Stimulated activated CD4-positive, alpha-beta T cell treated with anti-CD3 and anti-CD28 coated beads, Interleukin-15, amount 100 ng/mL, for 24 hours (primary cell): ENCODE measurements around the gene CYP19A1.

Experiments
- DNase-seq: peaks from one replicate; pipeline ENCODE4 v3.0.0-alpha.2; 2020

The CYP19A1 gene

DNA sequence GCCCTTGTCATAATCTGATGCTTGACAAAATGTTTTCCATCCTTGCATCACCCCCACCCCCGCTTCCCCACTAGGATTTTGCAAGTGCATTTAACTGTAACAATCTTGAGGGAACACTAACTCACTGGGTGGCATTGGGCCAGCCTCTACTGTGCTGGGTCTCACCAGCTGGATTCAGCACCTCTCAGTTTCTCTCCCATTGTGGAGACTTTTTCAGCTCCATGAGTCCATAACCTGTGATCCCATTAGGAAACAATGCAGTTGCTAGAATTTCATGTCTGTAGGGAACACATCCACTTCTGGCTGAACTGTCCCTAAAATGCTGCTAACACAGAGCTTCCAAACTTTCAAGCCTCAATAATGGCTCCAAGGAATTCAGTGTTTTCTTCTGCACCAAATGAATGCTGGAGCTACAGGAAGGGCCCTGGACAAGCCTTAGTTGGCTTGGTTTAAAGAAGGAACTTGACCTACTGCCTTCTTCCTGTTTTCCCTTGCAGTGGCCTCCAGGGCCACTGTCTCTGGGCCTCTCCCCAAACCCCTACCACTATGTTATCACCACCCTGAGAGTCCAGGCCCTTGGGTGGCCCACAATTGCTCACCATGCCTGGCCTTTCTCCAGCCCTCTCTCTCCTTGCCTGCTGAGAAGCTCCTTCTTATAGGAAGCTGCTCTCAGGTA lies 15.6 kb downstream of the CYP19A1 start:
- DNase-seq, result no peak

DNA sequence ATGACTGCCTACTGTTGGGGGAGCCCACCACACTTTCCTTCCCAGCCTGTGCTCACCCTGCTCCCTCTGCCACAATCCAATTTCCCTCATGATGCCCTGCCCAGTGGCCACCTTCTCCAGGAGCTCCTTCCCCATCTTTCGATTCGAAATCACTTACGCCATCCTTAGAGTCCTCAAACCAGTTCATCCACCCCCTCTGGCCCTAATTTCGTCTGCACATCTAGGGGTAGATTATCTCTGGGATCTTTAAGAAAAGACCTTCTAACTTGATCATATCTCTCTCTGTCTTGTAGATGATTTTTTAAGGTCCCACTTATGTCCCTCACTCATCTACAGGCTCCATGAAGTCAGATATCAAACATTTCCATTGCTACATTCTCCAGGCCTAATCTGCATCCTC lies 17.1 kb downstream of the CYP19A1 start:
- no peak for DNase-seq

DNA sequence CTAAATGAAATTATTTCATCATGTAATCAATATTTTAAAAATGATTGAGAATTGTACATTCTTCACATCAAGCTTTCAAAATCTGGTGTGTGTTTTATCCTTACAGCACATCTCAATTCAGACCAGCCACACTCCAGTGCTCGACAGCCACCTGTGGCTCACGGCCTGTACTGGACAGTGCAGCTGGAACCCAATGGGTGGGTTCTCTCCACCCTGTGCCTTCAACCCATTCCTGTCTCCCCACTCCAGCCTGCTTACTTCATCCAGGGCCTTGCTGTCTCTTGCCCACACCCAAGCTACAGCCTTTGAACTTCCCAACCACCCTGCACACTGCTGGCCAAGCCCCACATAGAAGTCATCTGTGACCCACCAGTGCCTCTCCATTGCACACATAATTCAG lies 17.6 kb downstream of the CYP19A1 start:
- no peak for DNase-seq

DNA sequence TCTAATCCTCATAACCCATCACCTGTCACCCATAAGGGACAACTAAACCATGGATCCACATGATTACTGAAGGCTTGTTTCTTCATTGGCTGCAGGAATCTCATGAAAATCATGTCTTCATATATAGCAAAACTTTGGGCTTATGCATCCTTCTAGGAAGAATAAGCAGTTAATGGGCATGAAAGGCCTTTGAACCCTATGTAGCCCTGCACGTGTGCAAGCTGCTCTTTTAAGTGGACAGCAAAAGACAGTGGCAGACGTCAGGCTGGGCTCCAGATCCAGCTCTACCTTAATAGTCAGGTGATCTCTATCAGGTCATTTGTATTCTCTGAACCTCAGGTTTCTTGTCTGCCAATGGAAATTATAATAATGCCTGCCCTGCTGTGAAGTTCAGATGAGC lies 18.9 kb downstream of the CYP19A1 start:
- no peak for DNase-seq

DNA sequence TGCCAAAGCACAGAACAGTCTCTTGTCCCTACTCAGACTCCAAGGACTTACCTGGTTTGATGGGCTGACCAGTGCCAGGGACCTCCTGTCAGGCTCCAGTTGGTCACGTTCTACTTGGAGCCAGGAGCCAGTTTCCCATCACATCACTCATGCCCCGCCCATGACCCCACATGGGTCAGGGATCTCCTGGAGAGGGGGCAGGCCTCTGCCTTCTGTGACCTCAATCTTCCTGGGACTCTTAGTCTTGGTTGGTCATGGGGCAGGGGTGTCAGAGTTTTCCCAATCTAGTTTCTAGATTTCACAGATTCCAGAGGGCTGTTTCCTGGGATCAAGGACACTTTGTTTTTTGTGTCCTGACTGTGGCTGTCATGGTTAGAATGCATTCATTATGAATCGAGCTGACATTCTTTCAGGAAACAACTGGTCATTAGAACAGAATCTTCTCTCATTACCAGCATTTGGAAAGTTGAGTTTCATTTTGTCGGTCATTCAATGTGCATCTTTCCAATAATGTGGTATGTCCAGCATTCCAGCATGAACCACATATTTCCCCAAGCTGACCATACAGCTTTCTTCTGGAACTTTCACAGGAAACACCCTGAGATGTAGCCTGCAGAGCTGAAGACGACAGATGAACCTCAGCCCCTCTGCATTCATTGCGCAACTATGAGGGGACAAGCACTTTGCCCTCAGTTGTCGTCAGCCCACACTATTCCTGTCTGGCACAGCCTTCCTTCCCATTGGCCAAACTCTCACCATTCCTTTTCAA lies 19.8 kb downstream of the CYP19A1 start:
- no peak for DNase-seq

DNA sequence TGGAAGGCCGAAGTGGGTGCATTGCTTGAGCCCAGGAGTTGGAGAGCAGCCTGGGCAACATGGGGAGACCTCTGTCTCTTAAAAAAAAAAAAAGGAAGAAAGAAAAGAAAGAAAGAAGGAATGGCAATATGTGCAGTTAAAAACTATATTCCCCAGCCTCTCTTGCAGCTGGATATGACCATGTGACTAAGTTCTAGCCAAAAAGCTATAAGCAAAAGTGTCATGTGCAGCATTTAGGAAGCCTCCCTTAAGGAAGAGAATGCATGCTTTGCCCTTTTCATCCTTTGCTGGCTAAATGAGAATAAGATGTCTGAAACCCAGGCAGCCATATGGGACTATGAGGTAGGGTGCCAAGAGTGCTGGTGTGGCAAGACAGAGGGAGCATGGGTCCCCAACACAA lies 21.8 kb downstream of the CYP19A1 start:
- DNase-seq, result no peak

DNA sequence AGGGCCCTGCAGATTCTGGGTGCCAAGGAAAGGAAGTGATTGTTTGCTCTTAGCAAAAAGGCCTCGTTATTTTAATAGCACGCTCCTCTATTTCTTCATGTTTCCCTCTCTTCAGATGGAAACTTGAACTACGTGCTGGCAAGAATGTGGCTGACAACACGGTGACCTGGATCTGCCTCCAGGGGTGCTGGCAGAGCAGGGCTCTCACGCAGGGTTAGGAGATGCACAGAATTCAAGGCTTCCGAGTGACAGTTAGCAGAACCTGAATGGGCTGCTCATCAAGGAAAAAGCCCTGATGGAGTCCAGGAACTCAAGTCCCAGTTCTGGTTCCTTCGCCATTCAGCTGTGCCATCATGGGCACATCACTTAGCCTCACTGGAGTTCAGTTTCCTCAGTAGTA lies 22.7 kb downstream of the CYP19A1 start:
- DNase-seq, result no peak

DNA sequence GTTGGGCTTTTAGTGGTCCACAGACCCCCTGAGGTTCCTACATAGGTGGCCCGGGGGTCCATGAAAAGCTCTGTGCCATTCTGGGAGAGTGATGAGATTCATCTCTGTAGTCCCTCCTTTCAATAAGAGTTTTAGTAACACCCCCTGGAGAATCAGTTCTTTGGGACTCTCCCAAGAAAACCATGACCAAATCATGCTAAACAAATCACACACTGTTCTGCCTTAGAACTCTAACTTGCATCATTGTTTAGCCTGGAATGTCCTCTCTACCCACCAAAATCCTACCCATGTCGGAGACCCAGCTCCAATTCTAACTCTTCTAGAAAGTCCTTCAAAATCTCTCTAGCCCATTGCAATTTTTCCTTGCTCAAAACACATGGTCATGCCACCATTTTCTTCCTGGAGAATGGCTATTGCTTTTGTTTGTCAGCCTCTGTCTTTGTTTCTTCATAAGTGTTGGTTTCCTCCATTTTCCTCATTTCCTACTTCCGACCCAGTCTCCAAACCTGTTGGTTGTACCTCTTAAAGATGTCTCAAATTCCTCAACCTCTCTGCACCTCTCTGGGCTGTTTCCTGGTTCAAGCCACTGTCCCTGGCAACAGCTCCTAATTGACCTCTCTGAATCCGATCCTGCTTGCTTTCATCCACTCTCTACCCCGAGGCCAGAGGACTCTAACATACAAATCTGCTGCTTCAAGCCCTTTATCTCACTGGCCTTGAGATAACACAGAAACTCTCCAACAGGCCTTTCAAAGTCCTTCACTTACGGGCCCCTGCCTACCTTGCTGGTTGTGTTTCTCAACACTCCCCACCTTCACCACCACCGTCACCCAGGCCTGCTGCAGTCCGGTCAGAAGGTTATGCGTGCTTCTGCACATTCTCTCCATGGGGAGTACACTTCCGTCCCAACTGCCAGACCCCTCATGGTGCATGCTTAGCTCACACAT lies 23.7 kb downstream of the CYP19A1 start:
- no peak for DNase-seq

DNA sequence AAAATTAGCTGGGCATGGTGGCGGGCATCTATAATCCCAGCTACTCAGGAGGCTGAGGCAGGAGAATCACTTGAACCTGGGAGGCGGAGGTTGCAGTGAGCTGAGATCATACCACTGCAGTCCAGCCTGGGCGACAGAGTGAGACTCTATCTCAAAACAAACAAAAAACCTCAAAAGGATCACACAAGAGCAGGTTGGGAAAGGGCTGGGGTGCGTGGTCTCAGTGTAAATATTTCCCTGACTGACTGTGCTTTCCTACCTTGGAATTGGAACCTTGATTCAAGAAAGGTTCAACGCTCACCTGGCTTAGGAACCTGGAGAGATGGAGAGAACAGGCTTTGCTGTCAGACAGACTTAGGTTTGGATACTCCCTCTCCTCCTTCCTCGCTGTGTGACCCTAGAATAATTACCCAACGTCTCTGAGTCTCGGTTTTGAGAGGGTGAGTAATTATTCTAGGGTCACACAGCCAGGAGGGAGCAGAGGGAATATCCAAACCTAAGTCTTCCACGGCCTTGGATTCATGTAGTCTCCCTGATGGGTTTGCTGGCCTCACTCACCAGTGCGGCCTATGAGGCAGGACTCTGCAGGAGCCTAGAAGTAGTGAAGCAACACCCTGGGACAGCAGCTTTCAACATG lies 24.6 kb downstream of the CYP19A1 start:
- no peak for DNase-seq

DNA sequence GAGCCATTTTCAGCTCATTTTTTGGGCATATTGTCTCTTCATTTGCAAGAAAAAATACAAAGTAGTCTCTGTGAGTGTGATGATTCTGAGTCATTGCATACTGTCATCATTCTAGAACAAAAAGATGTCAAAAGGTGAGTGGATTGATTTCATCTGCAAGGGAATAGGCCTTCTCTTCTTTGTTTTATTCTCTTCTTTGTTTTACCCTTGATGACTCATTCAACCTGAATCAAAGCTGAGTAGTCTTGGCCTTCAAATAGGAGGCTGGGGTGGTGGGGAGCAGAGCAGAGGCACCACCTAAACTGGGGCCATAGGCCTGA lies 25.4 kb downstream of the CYP19A1 start:
- DNase-seq, result no peak

DNA sequence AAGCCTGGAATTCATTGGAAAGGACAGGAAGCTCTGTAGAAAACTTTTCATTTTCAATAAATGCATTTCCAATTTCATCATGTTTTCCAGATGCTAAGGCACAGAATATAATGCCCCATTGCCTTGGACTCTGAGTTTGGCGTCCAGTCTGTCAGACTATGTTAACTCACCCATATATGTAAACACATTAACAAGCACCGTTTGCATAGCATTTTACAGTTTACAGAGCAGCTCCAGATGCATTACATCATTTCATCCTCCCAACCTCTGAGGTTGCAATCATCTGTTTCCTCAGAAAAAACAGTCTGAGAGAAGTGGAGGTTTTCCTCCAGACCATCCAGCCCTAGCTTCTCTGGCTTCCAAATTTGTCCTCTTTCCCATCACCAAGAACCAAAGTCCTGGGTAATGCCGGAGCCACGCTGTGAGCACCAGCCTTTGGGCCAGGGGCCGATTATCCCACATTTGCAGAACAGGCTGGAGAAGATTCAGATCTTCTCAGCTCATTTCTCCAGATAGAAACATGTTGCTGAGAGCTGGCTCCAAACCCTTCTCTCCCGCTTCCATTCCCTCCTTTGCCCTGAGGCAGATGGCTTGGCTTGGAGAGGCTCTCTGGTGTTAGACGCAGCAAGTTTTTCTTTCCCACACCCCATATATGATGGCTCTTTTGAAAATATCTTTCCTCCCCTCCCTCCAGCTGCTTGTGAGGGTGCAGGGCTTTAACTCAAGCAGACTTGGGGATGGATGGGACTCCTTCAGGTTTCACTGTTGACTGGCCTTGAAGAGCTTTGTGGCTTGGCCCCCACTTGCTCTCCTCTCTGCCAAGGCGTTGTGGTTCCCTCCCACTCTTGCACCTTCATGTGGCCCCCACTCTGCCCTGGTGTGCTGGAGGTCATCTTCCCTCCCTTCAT lies 26.0 kb downstream of the CYP19A1 start:
- DNase-seq, result no peak

DNA sequence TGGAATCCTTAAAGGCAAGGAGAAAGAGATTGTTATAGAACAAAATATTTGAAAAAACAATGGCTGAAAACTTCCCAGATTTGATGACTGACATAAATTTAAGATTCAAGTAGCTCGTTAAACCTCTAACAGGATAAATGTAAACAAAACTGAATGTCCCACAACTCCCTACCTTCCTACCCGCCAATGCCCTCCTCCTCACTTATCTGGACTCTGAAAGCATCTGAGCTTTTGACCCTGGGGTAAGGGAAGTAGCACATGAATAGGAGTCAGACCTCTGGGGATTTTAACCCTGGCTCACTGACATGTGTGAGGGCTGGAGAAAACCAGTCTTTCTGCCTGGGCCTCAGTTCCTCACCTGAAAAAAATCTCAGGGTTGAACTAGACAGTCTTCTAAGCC lies 26.9 kb downstream of the CYP19A1 start:
- no peak for DNase-seq

DNA sequence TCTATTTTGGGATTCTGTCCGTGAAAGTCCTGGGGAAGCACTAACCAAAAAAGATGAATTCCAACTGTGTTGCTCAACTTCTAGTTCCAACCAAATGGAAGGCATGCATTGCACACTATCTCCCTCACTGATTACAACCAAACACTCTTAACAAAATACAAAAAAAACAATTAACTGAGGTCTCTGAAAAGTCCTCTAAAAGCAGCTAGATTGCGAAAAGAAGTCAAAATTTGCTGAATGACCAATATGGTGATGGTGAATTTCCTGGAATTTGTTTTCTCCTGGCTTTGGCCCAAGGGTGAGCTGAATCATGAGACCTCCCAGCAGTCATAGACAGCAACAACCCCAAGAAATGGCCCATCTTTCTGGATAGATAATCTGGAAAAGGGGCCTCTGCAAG lies 28.3 kb downstream of the CYP19A1 start:
- no peak for DNase-seq

DNA sequence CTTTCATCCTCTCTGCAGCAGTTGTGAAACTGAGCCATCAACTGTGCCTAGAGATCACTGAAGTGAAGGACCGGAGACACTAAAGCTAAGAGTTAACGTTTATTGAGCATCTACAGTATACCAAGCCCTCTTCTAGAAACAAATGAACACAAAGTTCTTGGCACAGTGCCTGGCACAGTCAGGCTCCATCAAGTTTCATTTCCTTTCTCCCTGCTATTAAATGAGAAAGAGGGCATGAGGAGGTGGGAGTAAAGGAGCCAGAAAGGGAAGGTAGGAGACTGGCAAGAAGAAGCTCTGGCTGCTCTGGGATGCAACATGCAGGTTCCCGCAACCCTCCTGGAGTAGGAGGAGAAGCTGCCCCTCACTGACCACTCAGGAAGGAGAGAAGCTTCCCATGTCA lies 30.6 kb downstream of the CYP19A1 start:
- DNase-seq, result no peak

DNA sequence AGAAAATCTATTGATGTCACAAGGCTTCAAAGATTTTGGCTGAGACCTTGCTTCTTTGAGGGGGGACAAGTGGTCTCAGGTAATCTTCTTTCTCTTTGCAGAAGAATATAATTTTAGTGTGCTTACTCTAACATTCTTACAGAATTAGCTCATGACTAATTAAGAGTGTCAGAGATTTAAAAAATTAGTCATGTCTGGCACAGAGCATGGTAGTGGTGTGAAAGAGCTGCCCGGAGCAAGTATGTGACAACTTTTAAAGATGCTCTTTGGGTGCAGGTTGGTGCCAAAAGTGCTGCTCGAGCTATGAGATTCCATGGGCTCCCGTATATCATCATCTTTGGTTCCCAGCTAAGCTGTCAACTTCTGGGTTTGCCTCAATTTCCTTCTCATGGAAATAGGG lies 31.1 kb downstream of the CYP19A1 start:
- no peak for DNase-seq

DNA sequence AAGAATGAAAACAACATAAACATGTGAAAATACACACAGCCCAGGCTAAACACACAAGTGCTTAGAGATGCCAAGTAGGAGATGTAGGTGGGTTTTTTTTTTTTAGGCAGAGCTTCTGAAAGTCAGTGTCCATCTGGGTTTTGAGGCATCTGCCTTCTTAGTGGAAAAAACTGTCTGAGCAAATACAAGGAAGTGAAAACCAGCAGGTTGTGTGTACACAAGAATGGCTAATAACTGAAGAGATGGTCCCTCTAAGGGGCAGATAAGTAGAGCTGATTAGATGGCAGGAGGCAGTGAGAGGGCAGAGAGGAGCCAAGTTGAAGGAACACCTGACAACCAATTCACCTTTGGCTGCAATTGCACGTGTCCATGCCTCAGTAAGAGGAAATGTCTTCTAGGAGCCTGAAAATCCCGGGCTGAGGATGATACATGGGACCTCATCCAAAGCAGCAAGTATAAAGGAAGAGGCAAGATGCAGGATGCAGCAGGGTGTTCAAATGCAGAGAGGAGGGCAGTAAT lies 34.9 kb downstream of the CYP19A1 start:
- DNase-seq, result no peak

DNA sequence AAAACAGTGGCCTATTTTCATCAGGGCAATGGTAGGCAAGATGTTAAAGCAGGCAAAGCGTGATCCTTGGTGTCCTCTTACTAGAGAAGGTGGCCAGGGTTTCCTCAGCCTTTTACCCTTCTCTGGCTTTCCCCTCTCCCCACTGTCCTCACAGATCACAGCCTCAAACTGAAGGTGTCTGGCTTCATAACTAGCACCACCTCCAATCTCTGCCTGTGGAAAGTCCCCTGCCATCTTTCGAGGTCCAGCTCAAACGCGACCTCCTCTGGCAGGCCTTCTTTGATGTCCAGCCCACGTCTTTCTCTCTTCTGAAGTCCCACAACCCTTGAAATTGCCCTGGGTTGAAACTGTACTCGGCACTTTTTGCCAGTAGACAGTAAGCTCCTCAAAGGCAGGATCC lies 35.9 kb downstream of the CYP19A1 start:
- DNase-seq, result no peak

DNA sequence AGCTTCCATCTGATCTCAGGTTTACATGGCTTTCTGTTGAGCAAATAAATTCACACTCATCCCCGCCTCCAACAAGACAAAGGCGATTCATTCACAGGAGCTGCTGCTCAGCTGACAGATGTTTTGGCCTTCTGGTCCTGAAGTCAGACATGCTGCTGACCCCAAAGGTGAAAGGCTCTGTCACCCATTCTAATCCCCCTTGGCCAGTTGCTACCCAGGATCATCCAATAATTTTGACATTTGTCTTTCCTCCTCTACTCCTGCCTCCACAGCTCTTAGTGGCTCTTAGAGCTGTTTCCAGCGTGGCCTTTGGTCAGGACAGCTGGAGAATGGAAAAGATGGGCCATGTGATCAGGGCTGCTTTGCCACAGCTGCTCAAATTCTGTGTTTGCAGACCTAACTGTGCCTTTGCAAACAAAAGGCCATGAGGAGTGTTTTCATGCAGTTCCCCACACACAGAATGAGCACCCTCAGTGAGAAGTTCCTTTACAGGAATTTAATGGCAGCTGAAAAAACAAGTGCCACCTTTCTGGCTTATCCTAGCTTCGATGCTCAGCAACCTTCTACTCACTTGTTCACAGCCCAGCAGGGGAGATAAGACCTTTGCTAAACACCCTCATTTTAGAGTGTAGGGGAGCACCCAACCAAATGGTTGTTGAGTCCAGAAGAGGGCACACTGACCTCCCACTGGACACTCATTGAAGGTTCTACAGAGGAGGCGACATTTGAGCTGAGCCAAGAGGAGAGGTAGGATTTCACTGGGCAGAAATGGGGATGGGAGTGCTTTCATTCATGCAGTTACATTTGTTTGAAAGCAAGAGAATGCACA lies 39.0 kb downstream of the CYP19A1 start:
- no peak for DNase-seq

DNA sequence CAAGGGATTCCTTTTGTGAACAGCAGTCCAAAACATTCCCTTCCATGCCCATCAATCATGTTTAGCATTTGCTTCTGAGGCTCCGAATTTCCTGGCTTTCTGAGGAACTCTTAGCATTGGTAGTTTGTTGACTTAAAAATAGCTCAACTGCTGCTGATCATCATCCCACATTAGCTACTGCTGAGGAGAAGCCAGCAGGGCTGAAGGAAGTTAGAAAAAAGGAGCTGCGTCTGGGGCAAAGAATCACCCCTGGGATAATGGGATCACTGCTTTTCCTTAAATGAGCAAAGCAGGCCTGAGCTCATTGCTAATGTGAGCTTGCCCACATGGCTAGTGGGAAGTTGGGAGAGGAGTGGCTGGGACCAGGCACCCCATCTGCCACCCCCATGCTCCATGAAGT lies 39.8 kb downstream of the CYP19A1 start:
- no peak for DNase-seq

DNA sequence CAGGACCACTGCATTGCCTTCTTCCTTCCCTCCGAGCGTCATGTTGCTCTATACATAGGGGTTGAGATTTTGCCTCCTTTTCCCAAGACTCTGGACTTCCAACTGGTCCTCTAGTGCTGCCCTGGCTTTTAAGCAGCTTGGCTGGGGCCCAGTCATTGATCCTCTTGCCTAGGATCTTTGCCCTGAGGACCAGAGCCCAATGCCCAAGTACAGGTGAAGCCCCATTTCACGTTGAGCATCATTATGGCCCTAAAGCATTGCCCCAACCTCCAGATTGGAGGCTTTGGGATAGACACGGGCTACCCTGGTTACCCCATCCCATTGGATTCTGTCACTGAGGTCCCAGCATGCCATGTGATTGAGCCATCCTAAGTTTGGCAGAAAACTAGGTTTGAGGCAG lies 47.7 kb downstream of the CYP19A1 start:
- DNase-seq, result no peak

DNA sequence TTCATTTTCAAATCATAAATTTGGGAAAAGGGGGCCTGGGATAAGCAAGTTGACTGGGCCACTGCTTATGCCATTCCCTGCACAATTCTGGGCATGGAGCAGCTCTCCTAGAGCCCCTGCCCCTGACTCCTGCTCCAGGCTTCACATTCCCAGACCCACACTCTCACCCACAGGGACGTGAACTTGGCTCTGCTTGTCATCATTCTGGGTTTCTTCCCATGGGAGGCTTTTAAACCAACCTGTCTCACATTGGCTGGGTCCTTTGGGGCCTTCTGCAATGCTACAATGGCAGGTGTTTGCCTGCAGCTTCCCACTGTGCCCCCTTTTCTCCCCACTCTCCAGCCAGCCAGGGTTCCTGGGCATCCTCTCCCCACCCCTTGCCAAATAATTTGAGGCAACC lies 49.1 kb downstream of the CYP19A1 start:
- no peak for DNase-seq
